Left renal cortex interstitium (tissue), 4 donors: ENCODE data around the gene RPA1. TPM values are rescaled to one million over a fixed set of nuclear protein-coding genes. Genes with fewer than 3 reads are reported as not detected.
A peak's percentile ranks its signal among the peaks of the same experiment; 100 is the strongest.
"Not testable (repeated sequence)": the region's sequence is repeated elsewhere in the genome, so short reads cannot be mapped to it uniquely, and the experiment has no call there.

Source experiments
- DNase-seq, 4 donors: peaks; one replicate each; pipeline ENCODE4 v3.0.0-alpha.2; 2013; ENCODE audit warnings: low read depth in 4 of 4, low spot score in 2 of 4, missing footprints in 1 of 4
- polyA plus RNA-seq, 4 donors: library from polyadenylated mRNA; unstranded; fragments of 120-200 nt; gene quantifications; one replicate each; pipeline ENCODE4 v1.2.1, GENCODE V29; 2013; ENCODE audit not compliant: insufficient read length in 4 of 4

RPA1 gene
- polyA plus RNA-seq, 4 donors = 107 to 125 (median 124) TPM

GRCh38 chr17:1810450-1811103 lies 19.2 kb upstream of the RPA1 start:
- no peak for DNase-seq

GRCh38 chr17:1813088-1813487 lies 16.7 kb upstream of the RPA1 start:
- no peak for DNase-seq

- DNase-seq = peak in 1 of 4 donors; percentile 33
Observed at GRCh38 chr17:1820528-1821252, 9.1 kb upstream of the RPA1 start.

- peak in 1 of 4 donors; percentile 8 for DNase-seq
Observed at GRCh38 chr17:1829216-1829591, 601 bp upstream of the RPA1 start.

GRCh38 chr17:1830288-1830687 lies 483 bp downstream of the RPA1 start:
- peak in 1 of 4 donors; percentile 6 for DNase-seq

- DNase-seq = no peak
Observed at GRCh38 chr17:1834380-1835149, 4.8 kb downstream of the RPA1 start.

- no peak for DNase-seq
Observed at GRCh38 chr17:1839516-1839915, 9.7 kb downstream of the RPA1 start.

- DNase-seq = no peak
Observed at GRCh38 chr17:1843947-1844346, 14.1 kb downstream of the RPA1 start.

GRCh38 chr17:1847191-1847590 lies 17.4 kb downstream of the RPA1 start:
- no peak for DNase-seq

- DNase-seq = no peak
Observed at GRCh38 chr17:1852327-1852726, 22.5 kb downstream of the RPA1 start.

GRCh38 chr17:1853698-1854097 lies 23.9 kb downstream of the RPA1 start:
- DNase-seq = no peak

- DNase-seq = not testable (repeated sequence)
Observed at GRCh38 chr17:1856462-1856861, 26.7 kb downstream of the RPA1 start.

- no peak for DNase-seq
Observed at GRCh38 chr17:1860978-1861377, 31.2 kb downstream of the RPA1 start.

GRCh38 chr17:1861391-1862010 lies 31.7 kb downstream of the RPA1 start:
- no peak for DNase-seq

- no peak for DNase-seq
Observed at GRCh38 chr17:1865252-1866037, 35.6 kb downstream of the RPA1 start.

- DNase-seq = no peak
Observed at GRCh38 chr17:1867307-1867706, 37.5 kb downstream of the RPA1 start.

GRCh38 chr17:1868090-1868489 lies 38.3 kb downstream of the RPA1 start:
- peak in 1 of 4 donors; percentile 13 for DNase-seq

GRCh38 chr17:1870592-1870991 lies 40.8 kb downstream of the RPA1 start:
- DNase-seq = no peak

GRCh38 chr17:1871756-1872155 lies 42.0 kb downstream of the RPA1 start:
- DNase-seq = no peak

GRCh38 chr17:1872254-1872653 lies 42.4 kb downstream of the RPA1 start:
- DNase-seq = no peak
